ENCODE data around the gene SUB1.
A peak's percentile ranks its signal among the peaks of the same experiment; 100 is the strongest.

The SUB1 gene

GRCh38 chr5:32598997-32599549 lies 13.7 kb downstream of the SUB1 start:
- Mint-ChIP-seq H3K27me3 (ENCODE audit: low read depth) (no peaks in the 10 kb centered on the region), H3K4me1 (ENCODE audit: low read depth) (peaks cover 40% of the 10 kb centered on the region), H3K36me3 (ENCODE audit: low read depth) (peaks cover 79% of the 10 kb centered on the region), H3K9me3 (no peaks in the 10 kb centered on the region), H3K27ac (peak overlapping the region; percentile 31), H3K4me3 (no peak overlapping the region)
- no peak for DNase-seq (ENCODE audit: low spot score)

GRCh38 chr5:32600054-32600622 lies 14.8 kb downstream of the SUB1 start:
- Mint-ChIP-seq H3K4me3 (no peak overlapping the region), H3K27me3 (ENCODE audit: low read depth) (no peaks in the 10 kb centered on the region), H3K36me3 (ENCODE audit: low read depth) (peaks cover 78% of the 10 kb centered on the region), H3K9me3 (no peaks in the 10 kb centered on the region), H3K4me1 (ENCODE audit: low read depth) (peaks cover 40% of the 10 kb centered on the region), H3K27ac (no peak overlapping the region)
- no peak for DNase-seq (ENCODE audit: low spot score)

- H3K4me3 Mint-ChIP-seq: no peak overlapping the region
- H3K27ac Mint-ChIP-seq: peak overlapping the region; percentile 33
- no peaks in the 10 kb centered on the region for H3K27me3 Mint-ChIP-seq (ENCODE audit: low read depth)
- peaks cover 23% of the 10 kb centered on the region for H3K4me1 Mint-ChIP-seq (ENCODE audit: low read depth)
- H3K9me3 Mint-ChIP-seq: no peaks in the 10 kb centered on the region
- peaks cover 65% of the 10 kb centered on the region for H3K36me3 Mint-ChIP-seq (ENCODE audit: low read depth)
- DNase-seq (ENCODE audit: low spot score): no peak
Observed at GRCh38 chr5:32601623-32602295, 16.4 kb downstream of the SUB1 start.

- Mint-ChIP-seq H3K4me1 (ENCODE audit: low read depth) (peaks cover 17% of the 10 kb centered on the region), H3K9me3 (no peaks in the 10 kb centered on the region), H3K4me3 (no peak overlapping the region), H3K27me3 (ENCODE audit: low read depth) (no peaks in the 10 kb centered on the region), H3K27ac (no peak overlapping the region), H3K36me3 (ENCODE audit: low read depth) (peaks cover 61% of the 10 kb centered on the region)
- DNase-seq (ENCODE audit: low spot score): no peak
Observed at GRCh38 chr5:32602906-32603305, 17.5 kb downstream of the SUB1 start.

- H3K4me1 Mint-ChIP-seq (ENCODE audit: low read depth): peaks cover 8% of the 10 kb centered on the region
- H3K4me3 Mint-ChIP-seq: no peak overlapping the region
- no peaks in the 10 kb centered on the region for H3K9me3 Mint-ChIP-seq
- H3K27me3 Mint-ChIP-seq (ENCODE audit: low read depth): no peaks in the 10 kb centered on the region
- no peak for DNase-seq (ENCODE audit: low spot score)
- peaks cover 47% of the 10 kb centered on the region for H3K36me3 Mint-ChIP-seq (ENCODE audit: low read depth)
- peak overlapping the region; percentile 17 for H3K27ac Mint-ChIP-seq
Observed at GRCh38 chr5:32604800-32605765, 19.7 kb downstream of the SUB1 start.

GRCh38 chr5:32605766-32606152 lies 20.4 kb downstream of the SUB1 start:
- no peaks in the 10 kb centered on the region for H3K27me3 Mint-ChIP-seq (ENCODE audit: low read depth)
- peak overlapping the region; percentile 17 for H3K27ac Mint-ChIP-seq
- no peaks in the 10 kb centered on the region for H3K9me3 Mint-ChIP-seq
- H3K4me1 Mint-ChIP-seq (ENCODE audit: low read depth): peaks cover 8% of the 10 kb centered on the region
- H3K4me3 Mint-ChIP-seq: no peak overlapping the region
- H3K36me3 Mint-ChIP-seq (ENCODE audit: low read depth): peaks cover 42% of the 10 kb centered on the region
- DNase-seq (ENCODE audit: low spot score): no peak

GRCh38 chr5:32612134-32612888 lies 27.0 kb downstream of the SUB1 start:
- Mint-ChIP-seq H3K4me3 (no peak overlapping the region), H3K4me1 (ENCODE audit: low read depth) (peaks cover 4% of the 10 kb centered on the region), H3K36me3 (ENCODE audit: low read depth) (peaks cover 8% of the 10 kb centered on the region), H3K9me3 (no peaks in the 10 kb centered on the region), H3K27ac (no peak overlapping the region), H3K27me3 (ENCODE audit: low read depth) (no peaks in the 10 kb centered on the region)
- DNase-seq (ENCODE audit: low spot score): no peak

GRCh38 chr5:32613050-32613672 lies 27.8 kb downstream of the SUB1 start:
- Mint-ChIP-seq H3K4me3 (no peak overlapping the region), H3K4me1 (ENCODE audit: low read depth) (peaks cover 4% of the 10 kb centered on the region), H3K27me3 (ENCODE audit: low read depth) (no peaks in the 10 kb centered on the region), H3K27ac (no peak overlapping the region), H3K9me3 (no peaks in the 10 kb centered on the region), H3K36me3 (ENCODE audit: low read depth) (peaks cover 8% of the 10 kb centered on the region)
- peak; percentile 68 for DNase-seq (ENCODE audit: low spot score)

- H3K27ac Mint-ChIP-seq: no peak overlapping the region
- peaks cover 2% of the 10 kb centered on the region for H3K36me3 Mint-ChIP-seq (ENCODE audit: low read depth)
- peaks cover 3% of the 10 kb centered on the region for H3K4me1 Mint-ChIP-seq (ENCODE audit: low read depth)
- H3K27me3 Mint-ChIP-seq (ENCODE audit: low read depth): no peaks in the 10 kb centered on the region
- H3K4me3 Mint-ChIP-seq: no peak overlapping the region
- H3K9me3 Mint-ChIP-seq: no peaks in the 10 kb centered on the region
- no peak for DNase-seq (ENCODE audit: low spot score)
Observed at GRCh38 chr5:32615236-32615635, 29.9 kb downstream of the SUB1 start.

GRCh38 chr5:32618962-32619361 lies 33.6 kb downstream of the SUB1 start:
- no peak for DNase-seq (ENCODE audit: low spot score)
- Mint-ChIP-seq H3K27ac (no peak overlapping the region), H3K36me3 (ENCODE audit: low read depth) (no peaks in the 10 kb centered on the region), H3K4me3 (no peak overlapping the region), H3K9me3 (no peaks in the 10 kb centered on the region), H3K27me3 (ENCODE audit: low read depth) (no peaks in the 10 kb centered on the region), H3K4me1 (ENCODE audit: low read depth) (no peaks in the 10 kb centered on the region)

- Mint-ChIP-seq H3K27ac (no peak overlapping the region), H3K4me3 (no peak overlapping the region)
Observed at GRCh38 chr5:32621256-32621655, 35.9 kb downstream of the SUB1 start.

GRCh38 chr5:32625106-32625505 lies 39.7 kb downstream of the SUB1 start:
- H3K36me3 Mint-ChIP-seq (ENCODE audit: low read depth): no peaks in the 10 kb centered on the region
- H3K4me1 Mint-ChIP-seq (ENCODE audit: low read depth): no peaks in the 10 kb centered on the region
- H3K27me3 Mint-ChIP-seq (ENCODE audit: low read depth): no peaks in the 10 kb centered on the region
- DNase-seq (ENCODE audit: low spot score): no peak
- no peak overlapping the region for H3K4me3 Mint-ChIP-seq
- H3K9me3 Mint-ChIP-seq: no peaks in the 10 kb centered on the region
- no peak overlapping the region for H3K27ac Mint-ChIP-seq

More at GRCh38 chr5:32621256-32621655, 35.9 kb downstream of the SUB1 start:
- no peaks in the 10 kb centered on the region for H3K4me1 Mint-ChIP-seq (ENCODE audit: low read depth)
- no peaks in the 10 kb centered on the region for H3K9me3 Mint-ChIP-seq
- no peaks in the 10 kb centered on the region for H3K27me3 Mint-ChIP-seq (ENCODE audit: low read depth)
- no peak for DNase-seq (ENCODE audit: low spot score)
- H3K36me3 Mint-ChIP-seq (ENCODE audit: low read depth): no peaks in the 10 kb centered on the region

GRCh38 chr5:32625547-32625946 lies 40.2 kb downstream of the SUB1 start:
- Mint-ChIP-seq H3K4me1 (ENCODE audit: low read depth) (no peaks in the 10 kb centered on the region), H3K36me3 (ENCODE audit: low read depth) (no peaks in the 10 kb centered on the region), H3K27ac (no peak overlapping the region), H3K4me3 (no peak overlapping the region), H3K9me3 (no peaks in the 10 kb centered on the region), H3K27me3 (ENCODE audit: low read depth) (no peaks in the 10 kb centered on the region)
- DNase-seq (ENCODE audit: low spot score): no peak
